AG09319 (cell line): ENCODE results near the gene ERC1.
A peak's percentile ranks its signal among the peaks of the same experiment; 100 is the strongest.

Experiments used
- DNase-seq: peaks from one replicate; pipeline ENCODE4 v3.0.0-alpha.2; 2010; ENCODE audit warnings: low read depth; ENCODE audit errors: extremely low read depth
- TF ChIP-seq, protein P1 (sequence below): IDR thresholded peaks from 2 replicates; pipeline ENCODE4 v1.5.1; 2011; ENCODE audit warnings: low read depth, mild to moderate bottlenecking, inconsistent platforms, low read length, moderate library complexity

The ERC1 gene

DNA sequence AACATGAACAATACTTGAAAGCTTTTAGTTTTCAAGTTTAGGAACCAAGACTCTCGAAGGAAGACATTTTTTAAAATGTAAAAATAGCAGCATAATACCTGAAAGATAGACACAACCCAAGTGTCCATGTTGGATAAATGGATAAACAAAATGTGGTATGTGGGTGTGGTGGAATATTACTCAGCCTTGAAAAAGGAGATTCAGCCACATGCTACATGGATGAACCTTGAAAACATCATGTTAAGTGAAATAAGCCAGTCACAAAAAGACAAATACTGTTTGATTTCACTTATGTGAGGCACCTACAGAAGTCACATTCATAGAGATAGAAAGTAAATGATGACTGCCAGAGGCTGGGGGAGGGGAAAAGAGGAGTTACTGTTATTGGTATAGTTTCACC, 374.7 kb downstream of the ERC1 start:
- no peak for DNase-seq
- TF ChIP-seq, protein P1, sequence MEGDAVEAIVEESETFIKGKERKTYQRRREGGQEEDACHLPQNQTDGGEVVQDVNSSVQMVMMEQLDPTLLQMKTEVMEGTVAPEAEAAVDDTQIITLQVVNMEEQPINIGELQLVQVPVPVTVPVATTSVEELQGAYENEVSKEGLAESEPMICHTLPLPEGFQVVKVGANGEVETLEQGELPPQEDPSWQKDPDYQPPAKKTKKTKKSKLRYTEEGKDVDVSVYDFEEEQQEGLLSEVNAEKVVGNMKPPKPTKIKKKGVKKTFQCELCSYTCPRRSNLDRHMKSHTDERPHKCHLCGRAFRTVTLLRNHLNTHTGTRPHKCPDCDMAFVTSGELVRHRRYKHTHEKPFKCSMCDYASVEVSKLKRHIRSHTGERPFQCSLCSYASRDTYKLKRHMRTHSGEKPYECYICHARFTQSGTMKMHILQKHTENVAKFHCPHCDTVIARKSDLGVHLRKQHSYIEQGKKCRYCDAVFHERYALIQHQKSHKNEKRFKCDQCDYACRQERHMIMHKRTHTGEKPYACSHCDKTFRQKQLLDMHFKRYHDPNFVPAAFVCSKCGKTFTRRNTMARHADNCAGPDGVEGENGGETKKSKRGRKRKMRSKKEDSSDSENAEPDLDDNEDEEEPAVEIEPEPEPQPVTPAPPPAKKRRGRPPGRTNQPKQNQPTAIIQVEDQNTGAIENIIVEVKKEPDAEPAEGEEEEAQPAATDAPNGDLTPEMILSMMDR, result no peak

DNA sequence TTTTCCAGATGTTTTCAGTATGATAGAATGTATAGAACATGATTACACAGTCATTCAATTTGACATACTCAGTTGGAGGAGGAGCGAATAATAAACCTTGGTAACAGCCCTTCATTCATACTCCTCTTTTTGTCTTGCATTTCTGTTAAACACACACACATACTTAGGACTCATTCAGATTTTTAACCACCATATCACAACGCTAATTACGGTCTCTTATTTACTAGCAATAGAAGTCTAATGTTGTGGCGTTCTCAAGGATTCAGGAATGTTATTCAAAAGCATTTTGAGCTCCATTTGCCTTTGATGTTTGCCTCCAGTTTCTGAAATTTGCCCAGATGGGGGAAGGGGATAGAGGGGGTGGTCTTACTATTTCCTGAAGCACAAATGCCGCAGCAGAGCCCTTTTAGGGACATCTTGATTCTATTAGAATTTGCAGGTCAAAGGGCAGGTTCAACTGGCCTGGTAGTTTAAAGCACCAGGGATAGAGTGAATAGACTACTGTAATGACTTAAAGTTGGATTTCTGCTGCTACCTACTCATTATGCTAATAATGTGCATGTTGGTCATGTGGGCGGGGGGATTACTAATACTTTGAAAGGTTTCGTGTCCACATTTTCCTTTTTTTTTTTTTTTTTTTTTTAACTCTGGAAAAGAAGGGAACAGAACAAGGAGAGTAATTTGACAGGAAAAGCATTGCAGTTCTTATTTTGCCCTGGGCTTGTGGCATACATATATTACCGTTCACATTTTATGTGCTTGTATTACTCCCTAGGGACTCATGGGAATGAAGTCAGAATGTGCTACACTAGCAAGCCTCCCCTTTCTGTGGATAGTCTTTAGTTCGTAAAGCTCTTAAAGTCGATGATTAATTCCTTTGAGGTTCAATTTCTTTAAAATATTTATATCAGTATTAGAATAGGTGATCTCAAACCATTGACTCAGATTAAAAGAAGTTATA, 376.6 kb downstream of the ERC1 start:
- TF ChIP-seq, protein P1, result no peak
- no peak for DNase-seq

DNA sequence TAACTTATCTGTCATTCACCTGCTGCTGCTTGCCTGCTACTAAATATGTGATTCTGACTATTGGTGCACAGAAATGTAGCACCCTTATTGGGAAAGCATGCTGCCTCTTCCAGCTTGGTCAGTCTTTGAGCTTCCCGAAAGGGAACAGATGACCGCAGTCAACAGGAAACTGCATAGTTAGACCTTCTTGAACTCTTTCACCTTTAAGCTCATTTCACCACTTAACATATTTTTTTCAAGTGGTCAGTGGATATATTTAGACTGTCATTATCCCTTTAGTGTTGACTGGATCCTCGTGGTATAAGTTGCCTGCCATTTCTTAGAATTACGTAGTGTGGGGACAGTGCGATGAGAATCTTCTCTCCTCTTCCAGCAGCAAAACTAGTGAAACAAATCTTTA, 378.4 kb downstream of the ERC1 start:
- TF ChIP-seq, protein P1, result no peak

DNA sequence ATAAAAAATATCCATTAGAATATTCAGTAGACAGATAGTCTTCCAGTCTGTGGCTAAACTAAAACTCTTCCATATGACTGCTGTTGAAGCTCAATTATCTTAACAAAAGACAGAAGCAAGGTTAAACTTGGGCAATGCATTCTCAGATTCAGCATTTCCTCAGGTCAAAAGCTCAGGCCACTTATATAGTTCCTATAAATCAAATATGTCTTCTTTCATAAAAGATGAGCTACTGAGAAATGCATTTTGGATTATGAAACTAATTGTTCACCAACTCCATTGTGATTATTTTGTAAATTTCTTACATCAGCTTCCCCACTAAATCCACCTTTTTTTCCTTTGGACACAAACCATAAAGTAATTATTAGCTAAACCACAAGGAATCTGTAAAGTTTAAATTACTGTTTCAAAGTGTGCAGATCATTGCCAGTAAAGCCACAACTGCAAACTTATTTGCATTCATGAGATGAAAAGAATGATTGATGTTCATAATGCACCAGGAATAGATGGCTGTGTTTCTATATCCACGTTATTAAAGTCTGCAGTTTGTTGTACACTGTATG, 379.0 kb downstream of the ERC1 start:
- TF ChIP-seq, protein P1, result no peak
- DNase-seq, result peak; percentile 12

More for the DNA sequence above, 378.4 kb downstream of the ERC1 start:
- no peak for DNase-seq

DNA sequence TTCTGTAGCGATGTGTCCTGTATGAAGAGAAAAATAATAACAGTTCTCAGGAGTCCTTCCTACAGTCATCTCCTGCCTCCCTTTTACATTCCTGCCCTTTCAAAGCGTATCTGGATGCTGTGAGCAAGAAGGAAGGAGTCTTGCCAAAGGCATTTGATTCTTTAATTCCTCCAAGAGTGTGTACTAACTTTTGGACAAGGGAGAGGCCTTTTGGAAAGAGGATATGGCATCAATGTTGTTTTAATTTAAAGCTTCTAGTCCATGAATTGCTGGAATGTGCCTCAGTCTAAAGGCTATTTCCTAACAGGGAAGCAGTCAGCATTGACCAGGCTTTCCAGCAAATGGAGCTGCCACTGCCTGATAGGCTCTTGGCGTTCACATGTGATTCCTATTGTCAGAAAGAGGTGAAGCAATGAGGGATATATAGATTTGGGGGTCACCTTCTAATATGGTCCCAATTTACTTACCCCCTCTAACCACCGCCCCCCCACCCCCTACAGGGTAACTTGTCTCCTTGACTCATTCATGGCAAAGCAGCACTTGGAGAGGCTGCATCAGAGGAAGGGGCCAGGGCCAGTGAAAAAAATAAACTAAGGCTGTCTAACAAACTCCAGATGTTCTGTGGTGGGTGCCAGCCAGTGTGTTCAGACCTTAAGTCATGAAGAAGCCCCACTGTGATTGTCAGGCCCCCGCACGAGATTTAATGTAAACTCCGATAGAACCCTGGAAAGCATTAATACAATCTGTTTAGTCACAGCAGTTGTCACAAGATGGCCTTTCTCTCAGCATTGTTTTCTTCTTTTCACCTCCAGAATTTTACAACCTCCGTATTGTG, 383.1 kb downstream of the ERC1 start:
- TF ChIP-seq, protein P1, result no peak
- peak; percentile 92 for DNase-seq

DNA sequence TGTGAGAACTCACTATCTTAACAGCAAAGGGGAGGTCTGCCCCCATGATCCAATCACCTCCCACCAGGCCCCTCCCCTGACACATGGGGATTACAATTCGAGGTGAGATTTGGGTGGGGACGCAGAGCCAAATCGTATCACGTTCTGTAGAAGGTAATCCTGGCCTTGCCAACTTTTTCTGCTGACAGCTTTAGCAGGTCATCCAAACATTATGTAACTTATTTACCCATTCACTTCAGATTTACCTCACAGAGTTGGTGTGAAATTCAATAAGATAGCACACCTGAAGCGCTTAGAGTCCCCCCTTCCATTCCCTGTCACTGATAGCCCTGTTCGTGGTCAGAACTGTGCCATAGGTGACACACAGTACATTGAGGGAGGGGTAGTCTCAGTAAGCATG, 384.3 kb downstream of the ERC1 start:
- no peak for DNase-seq
- TF ChIP-seq, protein P1, result no peak

DNA sequence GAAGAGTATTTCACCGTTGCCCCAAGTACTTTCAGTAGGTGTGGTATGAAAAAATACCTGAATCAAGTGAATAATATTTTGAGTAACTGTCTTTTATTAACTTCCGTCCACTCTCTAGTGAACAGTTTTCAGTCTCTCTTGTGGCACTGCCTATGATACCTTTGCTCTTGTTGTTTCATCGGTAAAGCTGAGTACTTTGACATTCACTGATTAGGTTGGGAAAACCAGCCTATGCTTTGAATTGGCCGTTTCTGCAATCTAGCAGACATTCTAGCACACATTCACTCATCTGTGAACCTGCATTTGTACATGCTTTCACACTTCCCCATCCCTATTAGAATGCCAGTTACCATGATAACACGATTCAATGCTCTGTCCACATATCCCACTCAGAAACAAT, 386.1 kb downstream of the ERC1 start:
- DNase-seq, result no peak
- TF ChIP-seq, protein P1, result no peak
